A673 (cell line): ENCODE results near the gene PLEKHA6. TPM values are rescaled to one million over a fixed set of nuclear protein-coding genes. Genes with fewer than 3 reads are reported as not detected.

Experiments
- BruUV-seq: library from RNA; stranded (reverse); fragments of 400-500 nt; replicated peaks from 2 replicates; lab custom pipeline; 2021; lab: Mats Ljungman, UMichigan
- CTCF ChIA-PET: fragments of 300-600 bp; sonication (Branson Sonifier 250); formaldehyde crosslinking; loops from one replicate; lab custom pipeline; 2022; ENCODE audit warnings: antibody characterized with exemption; lab: Charles Lee
- POLR2A ChIA-PET: fragments of 300-600 bp; sonication (Branson Sonifier 250); formaldehyde crosslinking; loops from one replicate; lab custom pipeline; 2022; ENCODE audit warnings: antibody characterized with exemption; ENCODE audit not compliant: low non-redundant PET; lab: Charles Lee
- DNase-seq: peaks from one replicate; pipeline ENCODE4 v3.0.0-alpha.2; 2015; ENCODE audit warnings: low spot score
- H3K27ac ChIP-seq: fragments of 200-600 bp; sonication (generic); 2 replicates; pipeline ENCODE4 v1.5.1; 2016; ENCODE audit warnings: mixed run types, low read depth, mild to moderate bottlenecking, mixed read lengths, antibody characterized with exemption, low read length; ENCODE audit not compliant: poor library complexity, severe bottlenecking
- H3K27me3 ChIP-seq: fragments of 200-600 bp; sonication (generic); replicated peaks from 2 replicates; pipeline ENCODE4 v1.6.1; 2017; ENCODE audit warnings: mixed run types, low read depth, mild to moderate bottlenecking, mixed read lengths, antibody characterized with exemption, low read length; ENCODE audit not compliant: insufficient read depth, poor library complexity
- H3K36me3 ChIP-seq: fragments of 200-600 bp; sonication (generic); 2 replicates; pipeline ENCODE4 v1.6.1; 2016; ENCODE audit warnings: mixed run types, mild to moderate bottlenecking, mixed read lengths, antibody characterized with exemption, low read length; ENCODE audit not compliant: insufficient read depth, poor library complexity, severe bottlenecking
- H3K4me1 ChIP-seq: fragments of 200-600 bp; sonication (generic); 2 replicates; pipeline ENCODE4 v1.6.1; 2017; ENCODE audit warnings: mixed run types, mild to moderate bottlenecking, mixed read lengths, antibody characterized with exemption, low read length; ENCODE audit not compliant: insufficient read depth, poor library complexity, severe bottlenecking
- H3K4me3 ChIP-seq: fragments of 200-600 bp; sonication (generic); 2 replicates; pipeline ENCODE4 v1.5.1; 2016; ENCODE audit warnings: low read depth, mixed run types, mild to moderate bottlenecking, mixed read lengths, low read length; ENCODE audit not compliant: poor library complexity, severe bottlenecking
- H3K9me3 ChIP-seq: fragments of 200-600 bp; sonication (generic); 2 replicates; pipeline ENCODE4 v1.6.1; 2016; ENCODE audit warnings: mixed run types, low read depth, mild to moderate bottlenecking, mixed read lengths, antibody characterized with exemption, low read length; ENCODE audit not compliant: poor library complexity, severe bottlenecking
- CTCF ChIP-seq: fragments of 300-800, 200-600 bp; sonication (generic); conservative IDR thresholded peaks from 2 replicates; pipeline ENCODE4 v1.5.1; 2017; ENCODE audit warnings: low read depth, mild to moderate bottlenecking, antibody characterized with exemption, low read length, moderate library complexity, mixed read lengths
- EZH2 ChIP-seq: fragments of 200-600 bp; sonication (generic); IDR thresholded peaks from 2 replicates; pipeline ENCODE4 v1.6.1; 2017; ENCODE audit warnings: borderline replicate concordance, low read depth, mild to moderate bottlenecking, mixed read lengths, antibody characterized with exemption, low read length; ENCODE audit not compliant: poor library complexity, severe bottlenecking
- intact Hi-C: fragments of 100-400 bp; cut with micrococcal nuclease; formaldehyde crosslinking; loops from one replicate; pipeline ENCODE4 v1.10.0; 2022; ENCODE audit not compliant: unreplicated experiment
- total RNA-seq: library from RNA; stranded (reverse); gene quantifications from 2 replicates; pipeline ENCODE4 v1.2.3, GENCODE V29; 2021

Gene PLEKHA6
- total RNA-seq, 1 experiment from 2014 or later, result 0.58 TPM

- H3K9me3 ChIP-seq, result no peaks in the 10 kb centered on the region
- no peak overlapping the region for H3K4me3 ChIP-seq
- intact Hi-C loops, result no loop called here
- TF ChIP-seq CTCF (no peak), EZH2 (no peak)
- H3K4me1 ChIP-seq, result no peaks in the 10 kb centered on the region
- H3K27ac ChIP-seq, result no peak overlapping the region
- H3K27me3 ChIP-seq, result peaks cover 5% of the 10 kb centered on the region
- no peaks in the 10 kb centered on the region for H3K36me3 ChIP-seq
- POLR2A ChIA-PET, result no interaction called here
- BruUV-seq, result no TSS peak
- no peak for DNase-seq
- CTCF ChIA-PET, result no interaction called here
These were observed 38.1 kb downstream of the PLEKHA6 start for GRCh38 chr1:204321665-204322064.

GRCh38 chr1:204321051-204321450 is 38.7 kb downstream of the PLEKHA6 start:
- DNase-seq, result no peak
- Histone ChIP-seq H3K27me3 (peaks cover 5% of the 10 kb centered on the region), H3K4me3 (no peak overlapping the region), H3K27ac (no peak overlapping the region), H3K36me3 (no peaks in the 10 kb centered on the region), H3K9me3 (no peaks in the 10 kb centered on the region), H3K4me1 (no peaks in the 10 kb centered on the region)
- CTCF ChIA-PET, result no interaction called here
- no TSS peak for BruUV-seq
- POLR2A ChIA-PET, result no interaction called here
- intact Hi-C loops, result no loop called here
- no peak for TF ChIP-seq EZH2
- no peak for TF ChIP-seq CTCF

GRCh38 chr1:204320382-204320804 is 39.3 kb downstream of the PLEKHA6 start:
- H3K4me3 ChIP-seq, result no peak overlapping the region
- no TSS peak for BruUV-seq
- intact Hi-C loops, result no loop called here
- no peak overlapping the region for H3K27ac ChIP-seq
- ChIA-PET POLR2A (no interaction called here), CTCF (no interaction called here)
- no peaks in the 10 kb centered on the region for H3K36me3 ChIP-seq
- TF ChIP-seq EZH2, result no peak
- TF ChIP-seq CTCF, result no peak
- peak; percentile 9 for DNase-seq
- H3K9me3 ChIP-seq, result no peaks in the 10 kb centered on the region
- H3K4me1 ChIP-seq, result no peaks in the 10 kb centered on the region
- peaks cover 5% of the 10 kb centered on the region for H3K27me3 ChIP-seq
